Vagina (tissue), 2 donors: ENCODE data around the gene CLPTM1. TPM values are rescaled to one million over a fixed set of nuclear protein-coding genes. Genes with fewer than 3 reads are reported as not detected.

Experiments used
- DNase-seq, 2 donors: peaks; one replicate each; pipeline ENCODE4 v3.0.0-alpha.2; 2017; ENCODE audit errors: extremely low spot score in 2 of 2
- H3K27ac ChIP-seq: fragments of 200-600 bp; sonication (generic); one replicate; pipeline ENCODE4 v1.5.1; 2019
- H3K27me3 ChIP-seq: fragments of 200-600 bp; sonication (generic); one replicate; pipeline ENCODE4 v1.5.1; 2019
- H3K36me3 ChIP-seq, 2 donors: fragments of 200-600 bp; sonication (generic); one replicate each; pipeline ENCODE4 v1.5.1; 2017 to 2019
- H3K4me1 ChIP-seq: fragments of 200-600 bp; sonication (generic); one replicate; pipeline ENCODE4 v1.5.1; 2019
- H3K4me3 ChIP-seq, 2 donors: fragments of 200-600 bp; sonication (generic); 1 replicate in 1 of 2; 2 replicates in 1 of 2; pipeline ENCODE4 v1.5.1; 2016 to 2019
- H3K9me3 ChIP-seq: fragments of 200-600 bp; sonication (generic); one replicate; pipeline ENCODE4 v1.5.1; 2019
- CTCF ChIP-seq, 3 experiments: fragments of 450-650 bp in 2 of 3; fragments of 200-600 bp in 1 of 3; sonication (generic) in 1 of 3; IDR thresholded peaks; one replicate each; pipeline ENCODE4 v1.5.1; 2017 to 2019; ENCODE audit warnings: antibody characterized with exemption in 3 of 3, mild to moderate bottlenecking in 2 of 3, moderate library complexity in 2 of 3
- POLR2A ChIP-seq, 2 donors: fragments of 450-650 bp; IDR thresholded peaks; one replicate each; pipeline ENCODE4 v1.6.1; 2017; ENCODE audit warnings: antibody characterized with exemption in 2 of 2, mild to moderate bottlenecking in 2 of 2, moderate library complexity in 2 of 2
- POLR2AphosphoS5 ChIP-seq, 2 donors: sonication (generic); formaldehyde crosslinking; IDR thresholded peaks; one replicate each; pipeline ENCODE4 v1.9.0; 2017; ENCODE audit warnings: antibody characterized with exemption in 2 of 2, mild to moderate bottlenecking in 2 of 2, low read depth in 1 of 2; ENCODE audit not compliant: insufficient read depth in 1 of 2
- intact Hi-C: fragments of 100-400 bp; cut with DNase I; formaldehyde crosslinking; loops from one replicate; pipeline ENCODE4 v1.15.1; 2023
- total RNA-seq: library from RNA; depleted of rRNA; stranded (reverse); fragments of >200 nt; gene quantifications from one replicate; pipeline ENCODE4 v1.2.3, GENCODE V29; 2016

Gene CLPTM1
- 130 TPM for total RNA-seq

GRCh38 chr19:44954649-44955504 lies at the start of gene CLPTM1:
Gene CLPTM1 (plus strand): TSS chr19:44955380. CDS start chr19:44955396, 16 bp downstream.
- H3K4me3 ChIP-seq, result peak within 1 kb of the TSS; percentile 92 to 93
- intact Hi-C loops, result loop anchor here (5.0 kb wide), 1 partner anchor 53 kb away; no protein-coding TSS in a partner anchor
- H3K27me3 ChIP-seq, result no peaks in the 10 kb centered on the region
- H3K4me1 ChIP-seq, result peaks cover 64% of the 10 kb centered on the region
- no peaks in the 10 kb centered on the region for H3K9me3 ChIP-seq
- no peaks in the 10 kb centered on the region for H3K36me3 ChIP-seq
- peak within 1 kb of the TSS; percentile 83 for H3K27ac ChIP-seq
- DNase-seq, result peak in 1 of 2 donors; percentile 96
- TF ChIP-seq POLR2A (IDR thresholded peaks at IDR 0.05) (peak in 1 of 2 donors; percentile 59), POLR2AphosphoS5 (IDR thresholded peaks at IDR 0.05; ENCODE audit: insufficient read depth in 1 of 2, low read depth in 1 of 2) (peak; percentile 95 to 96), CTCF (IDR thresholded peaks at IDR 0.05) (peak in 1 of 3 experiments; percentile 33)

GRCh38 chr19:44905437-44906160 lies 49.6 kb upstream of the CLPTM1 start, which contains the start of gene APOE:
Gene APOE (plus strand): TSS chr19:44905796. CDS start chr19:44906625, 829 bp downstream.
- no peak for TF ChIP-seq CTCF (IDR thresholded peaks at IDR 0.05)
- peak in 1 of 2 donors; percentile 65 for TF ChIP-seq POLR2AphosphoS5 (IDR thresholded peaks at IDR 0.05; ENCODE audit: insufficient read depth in 1 of 2, low read depth in 1 of 2)
- H3K4me3 ChIP-seq, result peak within 1 kb of the TSS; percentile 21 to 32
- no peaks in the 10 kb centered on the region for H3K27me3 ChIP-seq
- H3K4me1 ChIP-seq, result peaks cover 29% of the 10 kb centered on the region
- peak within 1 kb of the TSS; percentile 53 for H3K27ac ChIP-seq
- H3K9me3 ChIP-seq, result no peaks in the 10 kb centered on the region
- H3K36me3 ChIP-seq, result peaks cover 0 to 17% of the 10 kb centered on the region in 2 donors
- intact Hi-C loops, result no loop called here
- DNase-seq, result no peak

- Histone ChIP-seq H3K9me3 (no peaks in the 10 kb centered on the region), H3K27me3 (no peaks in the 10 kb centered on the region), H3K36me3 (peaks cover 0 to 2% of the 10 kb centered on the region in 2 donors), H3K4me3 (no peak overlapping the region), H3K4me1 (peaks cover 42% of the 10 kb centered on the region), H3K27ac (no peak overlapping the region)
- DNase-seq, result no peak
- TF ChIP-seq POLR2AphosphoS5 (IDR thresholded peaks at IDR 0.05; ENCODE audit: insufficient read depth in 1 of 2, low read depth in 1 of 2) (no peak), CTCF (IDR thresholded peaks at IDR 0.05) (no peak), POLR2A (IDR thresholded peaks at IDR 0.05) (no peak)
- intact Hi-C loops, result no loop called here
Measured at GRCh38 chr19:44907613-44908012, 47.6 kb upstream of the CLPTM1 start.

- intact Hi-C loops, result no loop called here
- DNase-seq, result no peak
- TF ChIP-seq POLR2AphosphoS5 (IDR thresholded peaks at IDR 0.05; ENCODE audit: insufficient read depth in 1 of 2, low read depth in 1 of 2) (no peak), POLR2A (IDR thresholded peaks at IDR 0.05) (no peak), CTCF (IDR thresholded peaks at IDR 0.05) (no peak)
- no peaks in the 10 kb centered on the region for H3K27me3 ChIP-seq
- H3K36me3 ChIP-seq, result no peaks in the 10 kb centered on the region
- no peak overlapping the region for H3K4me3 ChIP-seq
- peaks cover 42% of the 10 kb centered on the region for H3K4me1 ChIP-seq
- H3K9me3 ChIP-seq, result no peaks in the 10 kb centered on the region
- no peak overlapping the region for H3K27ac ChIP-seq
Measured at GRCh38 chr19:44908074-44908835, 46.9 kb upstream of the CLPTM1 start.
